HG02970 (cell line): ENCODE measurements around the gene ZNF205.

ENCODE experiments used
- ATAC-seq: cut with Tn5 transposase; IDR thresholded peaks from one replicate; pipeline ENCODE4 v1.9.1; 2021; ENCODE audit warnings: mild to moderate bottlenecking, moderate library complexity, moderate number of reproducible peaks; ENCODE audit not compliant: unreplicated experiment, low FRiP score

The ZNF205 gene

DNA sequence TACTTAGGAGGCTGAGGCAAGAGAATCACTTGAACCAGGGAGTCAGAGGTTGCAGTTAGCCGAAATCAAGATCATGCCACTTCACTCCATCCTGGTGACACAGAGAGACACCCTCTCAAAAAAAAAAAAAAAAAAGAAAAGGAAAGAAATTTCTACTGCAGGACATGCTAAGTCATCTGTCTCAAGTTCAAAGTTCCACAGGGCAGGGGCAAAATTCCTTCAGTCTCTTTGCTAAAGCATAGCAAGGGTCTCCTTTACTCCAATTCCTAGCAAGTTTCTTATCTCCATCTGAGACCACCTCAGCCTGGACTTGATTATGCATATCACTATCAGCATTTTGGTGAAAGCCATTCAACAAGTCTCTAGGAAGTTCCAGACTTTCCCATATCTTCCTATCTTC is 27.9 kb upstream of the ZNF205 start:
- no peak for ATAC-seq

DNA sequence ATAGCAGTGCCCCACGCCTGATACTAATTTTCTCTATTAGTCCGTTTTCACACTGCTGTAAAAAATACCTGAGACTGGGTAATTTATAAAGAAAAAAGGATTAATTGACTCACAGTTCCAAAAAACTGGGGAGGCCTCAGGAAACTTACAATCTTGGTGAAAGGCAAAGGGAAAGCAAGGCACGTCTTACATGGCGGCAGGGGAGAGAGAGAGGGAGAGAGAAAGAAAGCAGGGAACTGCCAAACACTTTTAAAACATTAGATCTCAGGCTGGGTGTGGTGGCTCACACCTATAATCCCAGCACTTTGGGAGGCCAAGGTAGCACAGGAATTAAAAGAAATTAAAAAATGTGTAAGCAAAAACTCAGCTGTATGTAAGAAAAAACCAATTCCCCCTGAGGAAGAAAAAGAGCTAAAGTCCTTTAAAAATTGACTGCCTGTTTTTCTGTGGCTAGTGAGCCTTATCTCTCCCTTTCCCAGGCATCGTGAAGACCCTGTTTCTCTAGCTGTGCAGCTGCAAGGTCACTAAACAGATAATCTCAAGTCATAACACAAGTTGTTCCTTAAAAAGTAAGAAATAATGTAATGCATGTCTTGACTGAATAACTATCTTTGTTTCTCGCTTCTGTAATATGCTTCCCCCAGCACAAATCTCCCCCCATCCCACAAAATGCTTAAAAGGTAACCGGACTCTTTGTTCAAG is 27.3 kb upstream of the ZNF205 start:
- no peak for ATAC-seq

DNA sequence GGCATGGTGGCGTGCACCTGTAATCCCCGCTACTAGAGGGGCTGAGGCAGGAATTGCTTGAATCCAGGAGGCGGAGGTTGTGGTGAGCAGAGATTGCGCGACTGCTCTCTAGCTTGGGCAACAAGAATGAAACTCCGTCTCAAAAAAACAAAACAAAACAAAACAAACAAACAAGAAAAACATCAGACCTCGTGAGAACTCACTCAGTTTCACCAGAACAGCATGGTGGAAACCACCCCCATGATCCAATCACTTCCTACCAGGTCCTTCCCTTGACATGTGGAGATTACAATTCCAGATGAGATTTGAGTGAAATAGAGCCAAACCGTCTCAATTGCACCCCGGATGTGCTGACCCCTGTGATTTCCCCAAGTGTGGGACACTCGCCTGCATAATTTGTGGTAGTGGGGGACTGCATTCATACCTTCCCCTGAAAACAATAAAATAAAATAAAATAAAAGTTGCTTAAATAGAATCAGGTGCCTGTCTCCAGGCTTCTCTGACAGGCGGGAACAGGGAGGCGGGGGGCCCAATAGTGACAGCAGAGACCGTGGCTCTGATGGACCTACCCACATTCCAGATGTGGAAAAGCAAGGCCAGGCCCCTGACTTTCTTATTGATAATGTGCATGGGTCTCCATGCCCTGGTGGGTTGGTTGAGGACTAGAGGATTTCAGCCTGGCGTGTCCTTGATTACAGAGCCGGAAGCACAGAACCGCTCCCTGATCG is 26.4 kb upstream of the ZNF205 start:
- ATAC-seq: no peak

DNA sequence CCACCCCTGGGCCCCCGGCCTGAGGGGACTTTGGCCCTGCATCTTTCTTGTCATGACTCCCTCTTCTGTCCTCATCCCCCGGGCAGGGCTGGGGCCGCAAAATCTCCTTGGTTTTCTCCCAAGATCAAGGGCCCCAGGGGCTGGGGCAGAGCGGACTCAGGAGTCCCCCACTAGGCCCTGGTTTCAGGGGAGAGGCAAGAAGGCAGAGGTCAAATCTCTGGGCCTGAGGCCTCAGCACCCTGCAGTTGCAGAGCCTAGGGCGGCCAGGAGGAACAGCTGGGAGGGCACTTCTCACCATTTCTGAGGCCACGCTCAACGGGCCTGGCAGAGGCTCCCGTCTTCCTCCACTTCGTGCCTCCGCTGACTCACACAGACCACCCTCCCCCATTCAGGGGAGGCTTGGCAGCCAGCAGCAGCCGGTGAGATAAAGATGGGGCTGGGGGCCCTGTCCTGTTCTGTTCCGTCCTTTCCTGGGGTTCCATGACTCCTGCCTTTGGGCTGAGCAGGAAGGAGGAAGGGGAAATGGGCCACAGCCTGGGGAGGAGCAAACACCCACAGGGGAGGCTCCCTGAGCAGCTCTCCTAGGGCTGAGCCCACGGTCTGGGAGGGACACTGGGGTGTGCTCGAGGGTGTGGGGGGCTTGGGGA is 25.7 kb upstream of the ZNF205 start:
- no peak for ATAC-seq

DNA sequence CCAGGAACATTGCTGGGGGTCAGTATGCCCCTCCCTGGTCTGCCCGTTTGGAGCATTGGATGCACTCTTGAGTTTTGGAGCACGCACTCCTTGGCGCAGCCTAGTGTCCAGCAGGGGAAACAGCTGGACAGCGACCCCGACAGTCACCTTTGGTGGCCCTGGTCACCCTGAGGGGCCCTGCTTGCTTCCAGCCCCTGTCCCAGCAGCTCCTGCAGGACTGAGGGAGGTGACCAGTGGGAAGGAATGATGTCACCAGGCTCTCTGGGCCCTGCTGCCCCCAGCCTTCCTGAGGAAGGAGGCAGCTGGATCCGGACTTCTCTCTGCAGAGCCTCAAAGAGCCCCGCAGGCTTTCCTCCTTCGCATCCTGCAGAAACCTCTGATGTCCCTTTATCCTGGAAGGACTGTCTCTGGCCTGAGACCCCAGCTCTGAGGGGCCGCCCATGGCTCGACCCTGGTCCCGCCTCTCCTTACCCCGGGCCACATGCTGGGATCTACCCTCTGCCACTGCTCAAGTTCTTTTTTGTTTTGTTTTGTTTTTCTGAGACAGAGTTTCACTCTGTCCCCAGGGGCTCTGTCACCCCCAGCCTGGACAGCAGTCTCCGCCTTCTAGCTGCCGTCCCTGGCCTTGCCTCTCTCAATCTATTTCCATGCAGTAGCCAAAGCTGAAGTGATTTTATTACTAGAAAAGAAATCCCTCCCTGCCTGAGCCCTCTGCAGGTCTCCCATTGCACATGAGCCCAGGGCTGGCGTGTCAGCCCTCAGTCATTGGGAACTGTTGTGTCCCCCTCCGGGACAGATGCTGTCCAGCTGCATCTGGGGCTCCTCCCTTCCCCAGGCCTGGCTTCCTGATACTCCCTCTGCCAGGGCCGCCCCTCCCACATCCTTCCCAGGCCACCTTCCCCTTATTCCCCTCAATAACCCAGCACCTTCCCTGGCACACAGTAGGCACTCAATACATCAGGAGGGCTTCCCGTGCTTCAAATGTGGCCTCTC is 24.8 kb upstream of the ZNF205 start:
- ATAC-seq: no peak

DNA sequence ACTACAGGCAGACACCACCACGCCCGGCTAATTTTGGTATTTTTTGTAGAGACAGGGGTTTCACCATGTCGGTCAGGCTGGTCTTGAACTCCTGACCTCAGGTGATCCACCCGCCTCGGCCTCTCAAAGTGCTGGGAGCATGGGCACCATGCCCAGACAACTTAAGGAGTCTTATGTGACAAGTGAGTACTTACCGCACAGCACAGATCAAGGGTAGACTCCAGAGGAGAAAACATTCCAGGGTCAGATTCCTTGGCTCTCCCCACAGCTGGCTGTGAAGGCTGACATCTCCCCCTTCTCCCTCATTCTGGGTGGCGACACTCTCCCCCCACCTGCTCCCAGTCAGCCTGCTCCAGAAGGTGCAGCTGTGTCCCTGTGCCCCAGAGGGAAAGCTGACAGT is 23.9 kb upstream of the ZNF205 start:
- no peak for ATAC-seq

DNA sequence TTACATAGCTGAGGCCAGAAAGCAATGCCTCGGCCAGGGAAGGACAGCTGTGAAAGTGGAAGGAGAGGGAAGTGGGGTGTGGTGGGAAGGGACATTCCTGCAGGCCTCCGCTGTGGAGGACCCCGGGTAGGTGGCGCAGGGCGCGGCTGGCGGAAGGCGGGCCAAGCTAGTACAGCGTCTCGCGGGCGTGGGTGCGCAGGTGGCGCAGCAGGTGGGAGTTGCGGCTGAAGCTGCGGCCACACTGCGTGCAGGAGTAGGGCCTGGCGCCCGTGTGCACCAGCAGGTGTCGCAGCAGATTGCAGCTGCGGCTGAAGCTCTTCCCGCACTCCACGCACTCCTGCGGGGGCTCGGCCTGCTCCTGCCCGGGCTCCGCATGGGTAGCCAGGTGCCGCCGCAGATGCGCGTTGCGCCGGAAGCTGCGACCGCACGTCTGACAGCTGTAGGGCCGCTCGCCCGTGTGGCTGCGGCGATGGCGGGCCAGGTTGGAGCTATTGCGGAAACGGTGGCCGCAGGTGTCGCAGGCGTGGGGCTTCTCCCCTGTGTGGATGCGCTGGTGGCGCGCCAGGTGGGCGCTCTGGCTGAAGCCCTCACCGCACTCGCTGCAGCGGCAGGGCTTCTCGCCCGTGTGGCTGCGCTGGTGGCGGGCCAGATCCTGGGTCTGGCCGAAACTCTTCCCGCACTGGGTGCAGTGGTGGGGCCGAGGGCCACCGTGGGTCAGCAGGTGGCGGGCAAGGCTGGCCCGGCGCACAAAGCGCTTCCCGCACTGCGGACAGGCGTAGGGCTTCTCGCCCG is 23.3 kb upstream of the ZNF205 start:
- no peak for ATAC-seq

DNA sequence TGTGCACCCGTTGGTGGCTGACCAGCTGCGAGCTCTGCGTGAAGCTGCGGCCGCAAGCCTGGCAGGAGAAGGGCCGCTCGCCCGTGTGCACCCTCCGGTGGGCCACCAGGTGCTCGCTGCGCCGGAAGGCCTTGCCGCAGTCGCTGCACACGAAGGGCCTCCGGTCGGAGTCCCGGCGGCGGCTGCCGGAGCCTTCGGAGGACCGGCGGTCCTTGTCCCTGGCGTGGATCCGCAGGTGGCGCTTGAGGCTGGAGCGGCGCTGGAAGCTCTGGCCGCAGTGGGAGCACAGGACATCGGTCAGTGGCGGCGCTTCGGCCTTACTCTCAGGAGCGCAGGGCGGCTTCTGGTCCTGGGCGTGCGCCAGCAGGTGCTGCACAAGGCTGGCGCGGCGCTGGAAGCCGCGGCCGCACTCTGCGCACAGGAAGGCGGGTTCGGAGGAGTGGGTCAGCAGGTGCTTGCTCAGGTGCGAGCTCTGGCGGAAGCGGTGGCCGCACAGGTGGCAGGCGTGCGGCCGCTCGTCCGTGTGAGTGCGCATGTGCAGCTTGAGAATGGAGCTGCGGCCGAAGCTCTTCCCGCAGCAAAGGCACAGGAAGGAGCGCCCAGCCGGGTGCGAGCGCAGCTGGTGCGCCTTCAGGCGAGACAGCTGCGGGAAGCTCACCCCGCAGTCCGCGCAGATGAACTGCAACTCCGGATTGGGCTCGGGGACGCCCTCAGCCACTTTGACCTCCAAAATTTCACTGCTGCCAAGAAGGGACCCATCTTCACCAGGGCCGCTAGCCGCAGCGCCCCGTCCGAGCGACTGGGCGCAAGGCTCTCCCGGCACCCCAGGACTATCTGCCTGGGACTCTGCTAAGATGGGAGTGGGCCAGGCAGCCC is 22.4 kb upstream of the ZNF205 start:
- ATAC-seq: no peak

DNA sequence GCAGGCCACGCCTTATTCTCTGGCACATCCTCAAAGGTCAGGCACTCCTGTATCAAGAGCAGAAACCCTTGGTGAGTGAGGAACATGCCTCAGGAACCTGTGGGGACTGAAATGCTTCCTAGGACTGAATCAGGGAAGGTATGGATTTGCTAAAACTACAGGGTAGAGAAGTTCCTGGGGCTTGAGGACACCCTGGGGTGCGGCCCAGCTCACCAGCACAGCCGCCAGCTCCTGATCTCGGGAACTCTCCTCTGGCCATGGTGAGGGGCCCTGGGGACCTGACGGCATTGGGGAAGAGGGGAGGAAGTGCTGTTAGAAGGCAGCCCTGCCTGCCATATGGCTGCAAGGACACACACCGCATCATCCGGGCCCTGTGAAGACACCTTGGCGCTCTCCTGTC is 20.8 kb upstream of the ZNF205 start:
- ATAC-seq: no peak

DNA sequence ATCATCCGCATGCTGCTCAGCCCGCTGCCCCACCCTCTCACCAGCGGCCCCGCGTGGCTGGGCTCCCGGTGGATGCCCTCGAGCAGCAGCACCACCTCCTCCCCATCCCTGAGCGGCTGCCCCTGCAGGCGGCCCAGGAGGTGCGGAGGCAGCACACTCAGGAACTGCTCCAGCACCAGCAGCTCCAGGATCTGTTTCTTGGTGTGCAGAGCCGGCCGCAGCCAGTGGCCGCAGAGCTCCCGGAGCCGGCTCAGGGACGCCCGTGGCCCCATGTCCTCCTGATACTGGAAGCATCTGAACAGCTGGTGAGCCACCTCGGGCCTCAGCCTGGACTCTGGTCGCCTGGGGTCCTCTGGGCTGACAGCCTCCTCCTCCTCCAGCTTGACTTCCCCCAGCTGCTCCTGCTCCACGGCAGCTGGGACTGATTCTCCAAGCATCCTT is 19.9 kb upstream of the ZNF205 start:
- ATAC-seq: no peak

DNA sequence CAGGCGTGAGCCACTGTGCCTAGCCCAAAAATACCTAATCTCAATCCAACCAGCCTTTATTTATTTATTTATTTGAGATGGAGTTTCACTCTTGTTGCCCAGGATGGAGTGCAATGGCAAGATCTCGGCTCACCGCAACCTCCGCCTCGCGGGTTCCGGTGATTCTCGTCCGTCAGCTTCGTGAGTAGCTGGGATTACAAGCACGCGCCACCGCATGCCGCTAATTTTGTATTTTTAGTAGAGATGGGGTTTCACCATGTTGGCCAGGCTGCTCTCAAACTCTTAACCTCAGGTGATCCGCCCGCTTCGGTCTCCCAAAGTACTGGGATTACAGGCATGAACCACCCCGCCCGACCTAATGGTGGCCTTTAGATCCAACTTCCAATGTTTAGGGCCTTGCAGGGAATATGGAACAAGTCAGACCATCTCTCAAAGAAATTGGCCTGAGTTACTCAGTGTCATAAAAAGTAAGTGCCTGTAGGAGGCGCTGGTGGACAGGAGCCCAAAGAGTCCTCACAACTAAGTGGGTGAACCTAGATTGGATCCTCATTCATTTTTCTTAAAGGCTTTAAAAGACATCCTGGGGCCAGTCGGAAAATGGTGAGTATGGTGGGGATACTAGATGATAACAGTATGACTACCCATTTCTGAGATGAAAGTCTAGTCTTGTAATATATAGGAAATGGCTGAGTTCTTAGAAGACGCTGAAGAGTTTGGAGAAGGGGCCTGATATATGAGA is 17.9 kb upstream of the ZNF205 start:
- ATAC-seq: no peak

DNA sequence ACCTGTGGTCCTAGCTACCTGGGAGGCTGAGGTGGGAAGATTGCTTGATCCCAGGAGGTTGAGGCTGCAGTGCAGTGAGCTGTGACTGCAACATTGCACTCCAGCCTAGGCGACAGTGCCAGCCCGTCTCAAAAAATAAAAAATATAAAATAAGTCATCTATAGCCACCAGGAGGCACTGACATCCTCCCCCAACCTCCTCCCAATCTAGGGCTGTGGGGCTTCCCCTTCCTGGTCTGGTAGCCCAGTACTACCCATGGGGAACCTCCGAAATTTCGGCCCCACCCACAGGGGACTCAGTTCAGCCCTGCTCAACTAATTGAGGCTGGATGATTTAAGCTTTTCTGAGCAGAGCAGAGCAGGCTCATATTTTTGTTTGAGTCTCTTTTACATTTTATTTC is 16.5 kb upstream of the ZNF205 start:
- ATAC-seq: peak; percentile 43

DNA sequence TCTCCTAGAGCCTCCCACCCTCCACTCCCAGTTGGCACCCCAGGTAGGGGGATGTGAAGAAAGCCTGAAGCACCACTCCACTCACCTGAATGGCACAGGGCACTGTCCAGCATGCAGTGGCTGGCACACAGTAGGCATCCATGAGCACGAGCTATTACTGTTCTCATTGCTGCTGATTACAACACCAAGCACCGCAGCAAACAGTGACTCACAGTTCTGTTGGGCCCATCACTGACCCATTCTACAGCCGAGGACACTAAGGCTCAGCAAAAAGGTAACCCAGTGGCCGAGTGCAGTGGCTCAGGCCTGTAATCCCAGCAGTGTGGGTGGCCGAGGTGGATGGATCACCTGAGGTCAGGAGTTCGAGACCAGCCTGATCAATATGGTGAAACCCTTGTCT is 16.0 kb upstream of the ZNF205 start:
- ATAC-seq: no peak

DNA sequence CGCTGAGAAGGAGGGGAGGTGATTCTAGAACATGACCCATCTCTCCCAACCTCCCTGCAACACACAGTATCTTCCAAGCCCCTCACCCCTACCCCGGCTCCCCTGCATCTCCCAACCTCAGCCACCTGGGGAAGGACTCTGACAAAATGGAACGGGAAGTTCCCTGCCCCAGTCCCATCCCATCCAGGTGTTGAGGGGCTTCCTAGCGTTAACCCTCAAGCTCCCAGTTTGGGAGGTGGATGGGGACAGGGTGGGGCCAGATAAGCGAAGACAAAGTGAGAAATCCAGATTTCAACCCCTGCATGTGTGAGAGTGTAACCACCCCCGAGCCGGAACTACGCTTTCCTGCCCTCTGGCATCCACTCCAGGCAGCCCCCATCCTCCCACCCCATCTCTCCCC is 15.1 kb upstream of the ZNF205 start:
- ATAC-seq: no peak

DNA sequence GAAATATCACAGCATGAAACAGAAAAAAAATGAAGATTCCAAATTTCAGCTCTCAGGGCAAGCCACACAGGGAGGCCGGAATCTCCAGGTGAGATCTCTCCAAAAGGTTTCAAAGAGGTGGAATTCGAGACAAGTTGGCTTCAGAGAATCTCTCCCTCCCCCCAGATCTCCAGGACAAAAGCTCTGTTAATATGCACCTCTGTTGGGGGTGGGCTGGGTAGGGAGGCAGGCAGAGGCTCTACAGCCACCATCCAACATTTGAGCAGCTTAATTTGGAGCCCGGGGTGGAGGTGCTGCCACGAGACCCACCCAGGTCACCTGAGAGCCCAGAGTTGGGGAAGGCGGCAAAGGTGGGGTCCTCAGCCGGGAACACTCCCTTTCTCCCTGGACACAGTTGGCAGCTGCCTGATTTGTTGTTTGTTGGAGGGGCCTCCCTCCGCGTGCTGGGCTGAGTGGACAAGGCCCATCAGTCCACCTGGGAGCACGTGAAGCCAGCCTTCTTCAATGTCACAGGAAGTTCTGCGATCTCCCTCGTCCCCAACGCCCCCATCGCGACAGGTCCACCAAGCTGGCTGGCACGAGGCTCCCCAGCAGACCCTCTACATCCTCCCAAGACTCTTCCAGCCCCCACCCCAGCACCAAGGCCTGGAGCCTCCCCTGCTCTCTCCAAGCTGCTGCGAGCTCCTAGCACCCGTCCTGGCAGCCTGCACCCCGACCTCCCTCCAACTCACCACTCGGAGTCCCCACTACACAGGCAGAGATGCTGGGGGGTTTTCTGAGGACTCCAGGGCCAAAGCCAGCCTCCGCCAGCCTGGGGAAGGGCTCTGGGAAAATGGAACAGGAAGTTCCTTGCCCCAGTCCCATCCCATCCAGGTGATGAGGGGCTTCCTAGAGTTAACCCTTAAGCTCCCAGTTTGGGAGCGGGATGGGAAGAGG is 13.7 kb upstream of the ZNF205 start, which contains the start of gene ZSCAN10:
TSS of gene ZSCAN10 (minus strand) at position 836 of the 936 bp plus-strand sequence. CDS start 6,357 bp downstream, outside the sequence.
- no peak for ATAC-seq

DNA sequence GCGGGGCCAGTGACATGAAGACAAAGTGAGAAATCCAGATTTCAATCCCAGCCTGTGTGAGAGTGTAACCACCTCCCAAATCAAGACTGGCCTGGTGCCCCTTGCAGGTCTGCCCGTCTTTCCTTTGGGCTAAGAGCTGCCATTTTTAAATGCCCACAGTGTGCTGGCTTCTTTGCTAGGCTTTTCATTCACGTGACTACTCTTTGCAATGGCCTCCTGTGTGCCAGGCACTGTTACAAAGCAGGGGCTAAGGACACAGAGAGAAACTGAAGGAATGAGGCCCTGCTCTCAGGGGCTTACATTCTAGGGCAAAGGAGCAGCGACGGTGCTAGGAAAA is 13.0 kb upstream of the ZNF205 start:
- ATAC-seq: no peak
